Fibroblast of skin of abdomen (primary cell): Measurements from ENCODE around the gene TTC39C.
"Not testable (repeated sequence)": the region's sequence is repeated elsewhere in the genome, so short reads cannot be mapped to it uniquely, and the experiment has no call there.

Experiments
- DNase-seq: peaks from one replicate; pipeline ENCODE4 v3.0.0-alpha.2; 2013

The TTC39C gene

GRCh38 chr18:24018299-24018886 lies 3.8 kb downstream of the TTC39C start:
- no peak for DNase-seq

DNA sequence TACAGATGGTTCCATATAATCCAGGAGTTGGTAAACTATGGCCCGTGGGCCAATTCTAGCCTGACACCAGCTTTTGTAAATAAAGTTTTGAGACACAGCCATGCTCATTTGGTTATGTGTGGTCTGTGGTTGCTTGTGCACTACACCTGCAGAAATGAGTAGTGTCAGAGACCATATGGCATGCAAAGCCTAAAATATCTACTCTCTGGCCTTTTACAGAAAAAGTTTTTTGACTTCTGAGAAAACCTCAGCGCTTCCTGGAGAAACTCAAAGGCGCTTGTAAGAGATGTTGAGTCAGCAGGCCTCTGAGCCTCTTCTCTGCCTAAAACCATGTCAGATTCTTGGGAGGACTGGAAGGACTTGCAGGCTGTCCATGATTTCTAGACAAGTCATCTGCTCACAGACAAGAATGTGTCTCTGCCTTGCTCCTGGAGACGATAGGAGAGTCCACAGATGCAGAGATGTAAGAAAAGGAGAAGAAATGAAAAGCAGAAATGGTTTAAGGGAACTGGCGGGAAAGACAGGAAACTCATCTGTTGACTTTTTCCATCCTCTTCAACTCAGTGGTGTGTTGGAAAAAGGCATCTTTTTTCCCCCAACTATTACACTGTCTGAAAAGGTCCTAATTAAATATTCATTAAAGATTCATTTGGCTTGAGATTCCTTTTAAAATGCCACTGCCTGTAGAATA lies 5.2 kb downstream of the TTC39C start:
- peak; percentile 44 for DNase-seq

GRCh38 chr18:24021505-24021904 lies 7.0 kb downstream of the TTC39C start:
- no peak for DNase-seq

DNA sequence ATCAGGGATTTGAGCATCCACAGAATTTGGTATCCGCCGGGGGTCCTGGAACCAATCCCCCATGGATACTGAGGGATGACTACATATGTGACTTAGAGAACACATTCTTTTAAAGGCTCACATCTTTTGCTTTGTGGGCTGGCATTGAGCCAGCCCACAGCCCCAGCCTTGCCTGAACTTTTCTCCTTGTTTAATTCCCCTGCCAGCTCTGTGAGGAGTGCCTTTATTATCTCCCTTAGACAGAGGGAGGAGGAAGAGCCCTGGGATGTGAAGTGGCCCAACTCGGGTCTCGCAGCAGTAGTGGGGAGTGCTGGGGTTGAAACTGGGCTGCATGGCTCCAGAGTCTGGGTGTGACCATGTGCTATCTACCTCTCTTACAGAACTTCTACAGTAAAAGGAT lies 7.6 kb downstream of the TTC39C start:
- peak; percentile 77 for DNase-seq

DNA sequence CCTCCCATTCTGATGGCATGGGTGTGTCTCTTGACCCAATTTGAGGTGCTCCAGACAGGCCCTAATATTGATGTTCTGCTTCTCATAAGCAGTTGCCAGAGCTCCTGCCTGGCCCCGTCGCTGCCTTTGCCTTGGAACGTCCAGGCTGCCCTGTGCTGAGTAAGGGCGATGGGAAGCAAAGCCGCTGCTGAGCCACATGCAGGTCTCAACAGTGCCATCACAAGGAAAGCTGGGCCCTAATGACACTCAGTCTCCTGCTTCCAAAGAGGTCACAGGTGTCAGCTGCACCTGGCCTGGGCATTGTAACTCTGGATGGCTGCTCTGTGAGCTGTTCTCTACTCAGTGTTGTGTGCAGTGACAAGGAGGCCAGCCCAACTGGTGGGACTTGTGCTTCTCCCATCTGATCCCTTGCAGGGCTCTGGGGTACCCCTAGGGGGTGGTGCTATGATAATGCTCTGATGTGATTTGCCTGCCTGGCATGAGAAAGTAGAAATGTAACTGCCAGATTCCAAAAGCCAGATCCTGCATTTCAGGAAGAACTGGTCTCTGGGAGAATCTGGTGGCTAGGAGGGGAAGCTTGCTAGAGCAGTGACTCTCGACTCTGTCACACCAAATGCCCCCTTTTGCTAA lies 8.7 kb downstream of the TTC39C start:
- no peak for DNase-seq

DNA sequence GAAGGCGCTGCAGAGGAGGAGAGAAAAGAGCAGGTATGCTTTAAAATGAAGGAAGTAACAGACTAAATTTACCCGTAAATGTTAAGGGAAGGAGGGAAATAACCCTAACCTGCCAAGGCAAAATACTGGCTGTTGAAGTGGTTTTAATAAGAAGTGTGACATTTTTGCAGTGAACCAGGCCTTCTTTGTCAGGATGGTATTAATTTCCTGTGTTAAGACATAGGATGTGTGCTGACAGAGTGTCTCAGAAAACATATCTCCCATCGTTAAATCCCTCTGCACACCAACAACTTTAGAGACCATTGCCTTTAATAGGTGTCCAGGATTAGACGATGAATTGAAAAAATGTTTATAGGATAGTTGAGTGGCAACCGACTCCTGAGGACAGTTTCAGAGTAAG lies 9.9 kb downstream of the TTC39C start:
- no peak for DNase-seq

- DNase-seq, result no peak
Observed at GRCh38 chr18:24026457-24026856, 11.9 kb downstream of the TTC39C start.

- DNase-seq, result peak; percentile 79
Observed at GRCh38 chr18:24027156-24027827, 12.7 kb downstream of the TTC39C start.

DNA sequence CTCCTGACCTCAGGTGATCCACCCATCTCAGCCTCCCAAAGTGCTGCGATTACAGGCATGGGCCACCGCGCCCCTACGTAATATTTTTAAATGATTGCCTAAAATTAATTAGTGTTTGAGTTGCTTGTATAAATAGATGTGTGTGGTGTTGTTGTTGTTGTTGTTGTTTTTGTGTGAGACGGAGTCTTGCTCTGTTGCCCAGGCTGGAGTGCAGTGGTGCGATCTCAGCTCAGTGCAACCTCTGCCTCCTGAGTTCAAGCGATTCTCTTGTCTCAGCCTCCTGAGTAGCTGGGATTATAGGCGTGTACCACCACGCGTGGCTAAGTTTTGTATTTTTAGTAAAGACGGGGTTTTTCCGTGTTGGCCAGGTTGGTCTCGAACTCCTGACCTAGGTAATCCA lies 14.4 kb downstream of the TTC39C start:
- not testable (repeated sequence) for DNase-seq

DNA sequence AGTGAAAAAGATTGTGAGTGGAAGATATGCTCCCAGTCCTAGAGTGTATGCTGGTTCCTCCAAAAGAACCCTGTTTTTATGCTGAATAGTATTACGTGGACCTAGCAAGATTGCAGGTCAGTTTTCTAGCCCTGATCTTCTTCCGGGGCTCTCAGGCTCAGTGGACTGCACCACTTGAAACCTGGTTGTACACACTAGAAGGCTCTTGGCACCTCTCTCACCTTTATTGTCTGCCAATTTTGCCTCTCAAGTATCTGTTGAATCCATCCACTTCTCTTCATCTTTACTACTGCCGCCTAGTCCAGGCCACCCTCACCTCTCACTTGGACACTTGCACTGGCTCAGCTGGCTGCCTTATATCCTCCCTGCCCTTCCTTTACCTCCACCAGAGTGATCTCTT lies 16.8 kb downstream of the TTC39C start:
- no peak for DNase-seq

DNA sequence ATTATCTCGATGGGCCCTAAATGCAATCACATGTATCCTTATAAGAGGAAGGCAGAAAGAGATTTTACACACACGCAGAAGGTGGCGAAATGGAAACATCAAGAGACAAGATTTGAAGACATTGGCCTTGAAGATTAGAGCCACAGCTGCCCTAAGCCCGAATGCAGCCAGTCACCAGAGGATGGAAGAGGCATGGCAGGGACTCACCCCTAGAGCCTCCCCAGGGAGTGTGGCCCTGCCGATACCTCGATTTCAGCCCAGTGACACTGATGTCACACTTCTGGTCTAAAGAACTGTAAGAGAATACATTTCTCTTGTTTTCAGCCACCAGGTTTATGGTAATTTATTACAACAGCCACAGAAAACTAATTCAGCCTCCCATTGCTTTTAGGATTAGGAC lies 17.4 kb downstream of the TTC39C start:
- DNase-seq, result no peak

DNA sequence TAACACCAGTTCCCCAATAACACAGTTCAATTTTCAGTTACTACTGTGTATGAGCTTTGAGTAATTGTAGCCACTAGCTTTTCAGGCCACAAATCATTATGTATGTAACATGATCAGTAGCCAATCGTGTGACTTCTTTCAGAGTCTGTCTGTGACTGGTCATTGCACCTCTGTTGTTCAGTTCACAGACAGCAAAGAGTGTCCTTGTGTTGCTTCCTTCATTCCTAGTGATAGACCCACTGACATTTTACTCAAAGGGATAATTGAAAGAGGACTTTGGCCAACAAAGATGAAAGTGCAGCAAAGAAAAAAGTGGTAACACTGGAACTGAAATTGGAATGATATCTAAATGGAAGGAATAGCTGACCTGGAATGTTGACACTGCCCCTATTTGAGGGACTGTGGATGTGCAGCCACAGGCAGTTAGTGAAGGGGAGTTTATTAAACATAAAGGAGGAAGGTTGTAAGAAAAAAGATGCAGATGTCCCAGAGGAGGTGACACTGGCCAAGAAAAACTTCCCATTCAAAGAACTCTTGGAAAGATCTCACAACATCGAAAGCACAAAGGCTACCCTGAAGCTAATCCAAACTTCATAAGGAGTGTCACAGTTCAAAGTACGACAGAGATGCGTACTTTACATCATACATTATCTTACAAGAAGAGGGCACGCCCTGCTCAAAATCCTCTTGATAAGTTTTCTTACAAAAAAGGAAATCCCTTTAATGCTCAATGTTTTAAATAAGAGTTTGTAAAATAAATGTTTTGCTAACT lies 19.3 kb downstream of the TTC39C start:
- no peak for DNase-seq

DNA sequence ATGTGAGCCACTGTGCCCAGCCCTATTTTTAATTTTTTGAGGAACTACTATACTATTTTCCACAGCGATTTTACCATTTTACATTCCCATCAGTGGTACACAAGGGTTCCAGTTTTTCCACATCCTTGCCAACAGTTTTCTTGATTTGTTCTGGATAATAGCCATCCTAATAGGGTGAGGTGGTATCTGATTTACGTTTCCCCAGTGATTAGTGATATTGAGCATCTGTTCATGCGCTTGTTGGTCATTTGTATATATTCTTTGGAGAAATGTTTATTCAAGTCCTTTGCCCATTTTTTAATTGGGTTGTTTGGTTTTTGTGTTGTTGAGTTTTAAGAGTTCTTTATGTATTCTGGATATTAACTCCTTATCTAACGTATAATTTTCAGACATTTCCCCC lies 20.8 kb downstream of the TTC39C start:
- DNase-seq, result no peak

GRCh38 chr18:24039671-24040070 lies 25.1 kb downstream of the TTC39C start:
- no peak for DNase-seq

DNA sequence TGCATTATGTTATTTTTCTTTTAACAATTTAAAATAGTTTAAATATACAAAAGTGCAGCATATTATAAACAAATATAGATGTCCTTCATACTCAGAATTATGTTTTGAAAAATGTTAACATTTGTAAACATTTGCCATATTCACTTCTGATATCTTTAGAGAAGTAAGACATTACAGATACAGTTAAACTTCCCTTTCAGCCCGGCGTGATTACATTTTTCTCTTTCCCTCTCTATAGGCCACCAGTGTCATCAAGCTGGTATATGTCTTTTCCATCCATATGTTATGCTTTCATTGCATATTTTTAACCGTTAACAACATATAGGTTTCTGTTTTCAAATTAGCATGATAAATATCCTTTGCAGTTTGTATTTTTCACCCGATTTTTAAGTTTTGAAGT lies 27.1 kb downstream of the TTC39C start:
- DNase-seq, result no peak

GRCh38 chr18:24043403-24043802 lies 28.8 kb downstream of the TTC39C start:
- no peak for DNase-seq

- no peak for DNase-seq
Observed at GRCh38 chr18:24048261-24048660, 33.7 kb downstream of the TTC39C start.

GRCh38 chr18:24049142-24049541 lies 34.6 kb downstream of the TTC39C start:
- no peak for DNase-seq

- DNase-seq, result no peak
Observed at GRCh38 chr18:24051031-24051947, 36.7 kb downstream of the TTC39C start.

DNA sequence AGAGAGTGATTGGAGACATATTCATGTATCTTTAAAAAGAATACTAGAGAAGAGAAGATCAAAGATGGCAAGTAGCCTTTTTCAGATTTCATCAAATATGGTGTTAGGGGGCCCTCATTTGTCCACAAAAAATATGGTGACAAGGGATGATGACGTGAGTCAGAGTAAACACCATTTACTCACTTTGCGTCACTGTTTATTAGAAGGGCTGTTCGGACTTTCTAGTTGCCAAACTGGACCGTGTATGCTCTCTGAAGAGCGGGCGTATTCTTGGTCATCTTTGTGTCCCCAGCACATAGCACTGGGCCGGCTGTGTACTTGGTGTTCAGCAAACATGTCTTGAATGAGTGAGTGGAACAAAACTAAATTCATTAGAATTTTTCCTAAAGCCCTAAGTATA lies 37.5 kb downstream of the TTC39C start:
- DNase-seq, result no peak

DNA sequence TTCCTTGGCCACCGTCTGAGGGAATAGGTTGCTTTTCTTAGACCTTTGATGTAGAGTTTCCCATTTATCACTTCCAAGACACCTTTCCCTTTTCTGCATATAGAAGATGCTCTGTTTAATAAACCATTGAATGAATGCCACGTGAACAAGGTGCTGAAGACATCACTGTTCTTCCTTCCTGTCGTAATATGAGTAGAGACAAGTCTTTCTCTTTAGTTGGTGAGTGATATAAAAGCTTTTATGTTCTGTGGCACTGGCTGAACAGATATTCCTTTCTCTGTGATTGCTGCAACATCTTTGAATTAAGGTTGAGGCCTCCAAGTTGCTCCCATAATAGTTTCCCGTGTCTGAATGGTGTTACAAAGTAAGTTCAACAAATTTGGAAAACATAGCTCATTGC lies 38.7 kb downstream of the TTC39C start:
- DNase-seq, result no peak

DNA sequence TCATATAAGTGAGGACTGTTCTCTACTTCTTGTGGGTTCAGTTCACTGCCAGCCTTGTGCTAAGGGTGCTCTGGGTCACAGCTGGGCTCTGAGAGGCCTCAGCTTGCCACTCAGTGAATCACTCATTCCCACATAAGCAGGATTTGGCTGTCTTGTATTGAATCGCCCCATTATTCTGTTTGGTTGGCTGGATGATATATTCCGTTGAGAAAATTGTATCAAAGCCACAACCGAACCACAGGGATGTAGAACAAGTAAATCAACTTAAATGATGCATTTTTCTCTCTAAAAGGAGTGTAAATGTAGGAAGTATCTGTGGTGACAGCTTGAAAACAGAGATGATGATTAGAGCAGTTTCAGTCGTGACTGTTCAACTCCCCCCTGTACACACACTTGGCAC lies 39.6 kb downstream of the TTC39C start:
- DNase-seq, result peak; percentile 78
